Stimulated activated CD4-positive, alpha-beta T cell treated with anti-CD3 and anti-CD28 coated beads, Interleukin-15, amount 100 ng/mL, for 24 hours (primary cell): ENCODE results near the gene GREB1.

Source experiments
- DNase-seq: peaks from one replicate; pipeline ENCODE4 v3.0.0-alpha.2; 2020

Gene GREB1

DNA sequence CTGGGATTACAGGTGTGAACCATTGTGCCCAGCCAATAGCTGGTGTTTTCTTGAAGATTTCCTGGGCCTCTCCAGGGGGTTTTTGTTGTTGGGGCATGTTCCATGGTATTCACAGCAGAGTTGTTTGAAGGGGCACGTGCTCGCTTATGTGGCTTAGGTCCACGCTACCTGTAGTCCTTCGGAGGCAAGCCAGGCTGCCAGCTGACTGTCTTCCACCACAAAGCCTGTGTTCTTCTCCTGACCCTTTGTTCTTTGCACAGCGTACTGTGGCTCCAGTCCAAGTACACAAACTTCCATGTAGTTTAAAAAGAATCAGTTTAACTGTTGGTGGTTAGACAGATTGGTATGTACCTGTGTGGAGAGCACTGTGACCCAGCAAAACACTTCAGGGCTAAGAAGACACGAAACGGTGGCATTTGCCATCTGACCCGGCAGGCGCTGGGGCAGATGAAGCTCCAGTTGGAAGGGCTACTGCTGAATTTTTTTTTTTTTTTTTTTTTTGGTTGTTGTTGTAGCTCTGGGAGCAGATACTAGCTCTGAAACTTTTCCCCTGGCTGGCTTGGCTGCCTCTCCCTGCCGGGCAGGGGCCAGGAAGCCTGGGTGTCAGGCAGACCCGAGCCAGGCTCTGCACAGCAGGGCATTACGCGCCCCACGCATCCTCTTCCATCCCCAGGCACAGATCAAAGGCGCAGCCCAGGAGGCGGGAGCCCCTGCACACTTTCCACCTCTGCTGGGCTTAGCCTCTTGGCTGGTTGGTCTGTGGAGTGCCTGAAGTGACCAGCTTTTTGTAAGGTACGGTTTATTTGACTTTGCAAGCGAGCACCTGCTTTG is 5.7 kb downstream of the GREB1 start:
- DNase-seq, result no peak

DNA sequence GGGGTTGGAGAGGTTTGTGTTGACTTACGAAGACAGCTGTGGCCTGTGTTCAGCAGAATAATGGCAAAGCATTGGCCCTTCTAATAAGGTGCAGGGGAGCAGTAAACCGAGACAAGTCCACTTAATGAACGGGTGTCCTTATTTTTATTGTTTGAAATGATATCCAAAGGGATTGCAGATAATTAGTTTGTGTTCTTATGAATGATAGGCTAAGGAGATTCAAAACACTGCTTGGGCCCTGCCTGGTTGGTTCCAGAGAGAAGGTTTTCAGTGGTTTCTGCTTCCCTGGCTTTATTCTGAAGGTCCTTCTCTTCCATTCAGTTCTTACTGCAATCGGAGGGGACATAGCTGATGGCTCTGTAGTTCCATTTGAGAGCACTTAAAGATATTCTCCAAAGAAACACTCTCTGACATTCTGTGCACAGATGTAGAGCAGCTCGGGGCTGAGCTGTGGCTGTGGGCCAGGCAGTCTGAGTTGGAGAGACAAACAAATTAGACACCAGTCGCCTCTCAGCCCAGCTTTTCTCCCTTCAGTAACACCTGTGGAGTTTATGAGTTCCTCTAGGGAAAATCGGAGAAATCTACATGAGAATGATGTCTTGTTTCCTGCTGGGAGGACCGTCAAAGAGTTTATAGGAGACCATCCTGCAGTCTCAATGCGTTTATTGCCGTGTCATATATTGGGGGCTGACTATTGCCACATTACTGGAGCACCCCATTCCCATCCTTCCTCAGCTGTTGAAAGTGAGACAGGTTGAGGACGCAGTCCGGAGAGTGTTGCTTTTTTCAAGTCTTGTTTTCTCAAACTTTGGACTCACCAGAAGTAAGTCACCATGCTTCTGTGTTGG is 6.5 kb downstream of the GREB1 start:
- DNase-seq, result no peak

- no peak for DNase-seq
Measured at GRCh38 chr2:11540996-11541692, 7.3 kb downstream of the GREB1 start.

GRCh38 chr2:11541693-11542274 is 7.9 kb downstream of the GREB1 start:
- no peak for DNase-seq

DNA sequence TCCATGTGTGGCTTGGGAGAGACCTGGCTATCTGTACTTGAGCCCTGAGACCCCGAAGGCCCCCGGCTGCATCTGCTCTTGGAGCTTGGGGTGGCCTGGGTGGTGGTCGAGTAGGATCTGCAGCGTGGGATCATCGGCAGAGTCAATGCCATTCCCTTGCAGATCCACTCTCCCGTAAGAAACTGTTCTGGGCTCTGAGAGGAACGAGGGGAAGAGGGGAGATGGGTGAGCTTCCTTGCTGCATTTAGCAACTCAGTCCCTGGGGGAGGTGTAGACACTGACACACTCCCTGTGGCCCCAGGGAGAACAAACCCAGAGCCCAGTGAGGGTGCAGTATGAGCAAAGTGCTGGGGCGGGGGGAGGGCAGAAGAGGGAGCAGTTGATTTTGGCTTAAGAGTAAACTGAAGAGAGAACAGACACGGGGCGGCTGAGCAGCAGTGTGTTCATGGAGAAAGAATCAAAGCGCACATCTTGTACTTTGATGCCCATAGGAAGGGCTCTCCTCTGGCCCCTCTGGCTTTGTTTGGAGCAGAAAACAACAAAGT is 8.5 kb downstream of the GREB1 start:
- DNase-seq, result no peak

DNA sequence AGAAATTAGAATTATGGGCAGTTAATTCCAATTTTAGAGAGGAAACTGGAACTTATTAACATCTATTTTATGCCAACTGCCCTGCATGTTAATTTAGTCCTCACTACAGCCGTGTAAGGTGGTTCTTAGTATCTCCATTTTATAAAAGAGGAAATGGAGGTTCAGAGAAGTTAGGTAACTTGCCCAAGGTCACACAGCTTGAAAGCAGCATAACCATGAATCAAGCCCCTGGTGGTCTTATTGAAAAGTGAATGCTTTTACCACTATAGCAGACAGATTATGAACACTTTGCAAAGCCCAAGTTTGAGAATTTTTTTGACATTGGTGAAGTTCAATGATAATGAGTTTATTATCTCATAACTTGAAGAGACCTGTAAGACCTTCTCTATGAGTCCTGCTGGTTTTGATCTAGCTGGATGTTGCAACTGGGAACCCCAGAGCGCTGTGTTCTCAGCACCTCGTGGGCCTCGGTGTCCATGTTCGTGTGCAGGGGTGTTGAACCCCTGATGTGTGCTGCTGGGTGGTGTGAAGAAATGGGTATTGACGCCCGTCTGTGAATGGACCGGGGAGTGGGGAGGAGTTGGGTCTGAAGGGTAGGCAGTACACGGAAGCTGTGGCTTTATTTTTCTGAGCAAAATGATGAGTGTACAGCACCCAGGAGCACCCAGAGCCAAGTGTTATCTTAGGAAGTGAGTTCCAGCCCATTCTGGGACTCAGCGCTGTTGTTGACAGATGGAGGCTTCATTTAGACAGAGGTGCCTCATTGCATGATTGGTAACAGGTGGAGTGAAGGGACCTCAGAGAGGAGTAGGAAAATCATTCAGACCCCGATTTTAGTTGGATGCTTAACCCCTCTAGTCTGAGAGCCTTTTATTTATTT is 9.7 kb downstream of the GREB1 start:
- DNase-seq, result no peak

GRCh38 chr2:11546072-11546471 is 12.2 kb downstream of the GREB1 start:
- DNase-seq, result no peak

DNA sequence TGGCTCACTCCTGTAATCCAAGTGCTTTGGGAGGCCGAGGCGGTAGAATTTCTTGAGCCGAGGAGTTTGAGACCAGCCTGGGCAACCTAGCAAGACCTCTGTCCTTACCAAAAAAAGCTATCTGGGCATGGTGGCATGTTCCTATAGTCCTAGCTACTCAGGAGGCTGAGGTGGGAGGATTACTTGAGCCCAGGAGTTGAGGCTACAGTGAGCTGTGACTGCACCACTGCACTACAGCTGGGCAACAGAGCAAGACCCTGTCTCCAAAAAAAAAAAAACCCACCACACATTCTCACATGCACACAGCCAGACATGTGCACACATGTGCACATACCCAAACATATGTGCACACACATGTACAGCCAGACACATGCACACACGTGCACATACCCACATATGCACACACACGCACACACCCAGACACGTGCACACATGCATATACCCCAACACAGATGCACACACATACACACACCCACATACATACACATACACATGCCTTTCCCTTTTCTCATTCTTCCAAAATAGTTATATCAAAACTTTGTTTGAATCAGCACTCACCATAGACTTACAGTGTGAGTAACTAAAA is 14.2 kb downstream of the GREB1 start:
- no peak for DNase-seq

- DNase-seq, result no peak
Measured at GRCh38 chr2:11550302-11550701, 16.5 kb downstream of the GREB1 start.

- no peak for DNase-seq
Measured at GRCh38 chr2:11550901-11551568, 17.2 kb downstream of the GREB1 start.

- no peak for DNase-seq
Measured at GRCh38 chr2:11551569-11552259, 17.9 kb downstream of the GREB1 start.

DNA sequence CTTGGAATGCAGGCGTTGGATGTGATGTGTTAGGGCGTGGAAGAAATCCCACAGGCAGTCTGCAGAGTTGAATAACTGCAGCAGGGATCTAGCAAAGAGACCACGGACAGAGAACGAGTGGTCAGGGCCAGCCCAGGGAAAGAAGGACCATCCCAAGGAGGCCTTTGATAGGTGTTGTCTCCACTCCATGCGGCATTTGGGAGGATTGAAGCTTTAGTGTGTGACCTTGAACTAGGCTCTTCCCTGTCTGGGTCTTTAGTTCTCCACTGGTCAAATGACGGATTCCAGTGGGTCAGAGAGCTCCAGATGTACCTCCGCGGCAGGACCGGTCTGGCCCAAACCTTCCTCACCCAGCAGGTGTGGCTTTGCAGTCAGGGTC is 18.4 kb downstream of the GREB1 start:
- DNase-seq, result no peak

- DNase-seq, result no peak
Measured at GRCh38 chr2:11553661-11554398, 20.0 kb downstream of the GREB1 start.

GRCh38 chr2:11554399-11554716 is 20.5 kb downstream of the GREB1 start:
- no peak for DNase-seq

DNA sequence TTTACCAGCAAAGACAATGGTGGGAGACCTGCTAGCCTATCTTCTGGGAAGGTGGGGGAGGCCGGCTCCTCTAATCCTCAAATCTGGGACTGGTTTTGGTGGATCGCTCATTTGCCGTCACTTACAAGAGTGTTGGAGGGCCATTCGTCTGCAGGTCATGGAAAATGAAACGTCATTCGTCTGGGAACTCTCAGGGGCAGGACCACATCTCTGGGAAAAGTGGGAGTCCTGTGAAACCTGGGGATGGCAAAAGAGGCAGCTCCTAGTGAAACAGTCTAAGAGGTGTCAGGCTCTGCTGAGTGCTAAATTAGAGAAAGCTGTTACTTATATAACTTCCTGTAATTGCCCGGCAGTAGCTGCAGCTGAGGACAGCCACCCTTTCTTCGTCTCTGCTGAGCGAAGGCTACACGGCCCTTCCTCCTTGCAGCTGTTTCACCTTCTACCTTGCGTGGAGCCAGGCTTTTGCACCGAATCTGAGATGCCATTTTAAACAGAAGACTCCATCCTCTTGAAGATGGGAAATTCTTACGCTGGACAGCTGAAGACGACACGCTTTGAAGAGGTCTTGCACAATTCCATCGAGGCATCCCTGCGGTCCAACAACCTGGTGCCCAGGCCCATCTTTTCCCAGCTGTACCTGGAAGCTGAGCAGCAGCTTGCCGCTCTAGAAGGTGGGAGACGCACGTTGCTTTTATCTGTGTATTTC is 22.4 kb downstream of the GREB1 start:
- no peak for DNase-seq

DNA sequence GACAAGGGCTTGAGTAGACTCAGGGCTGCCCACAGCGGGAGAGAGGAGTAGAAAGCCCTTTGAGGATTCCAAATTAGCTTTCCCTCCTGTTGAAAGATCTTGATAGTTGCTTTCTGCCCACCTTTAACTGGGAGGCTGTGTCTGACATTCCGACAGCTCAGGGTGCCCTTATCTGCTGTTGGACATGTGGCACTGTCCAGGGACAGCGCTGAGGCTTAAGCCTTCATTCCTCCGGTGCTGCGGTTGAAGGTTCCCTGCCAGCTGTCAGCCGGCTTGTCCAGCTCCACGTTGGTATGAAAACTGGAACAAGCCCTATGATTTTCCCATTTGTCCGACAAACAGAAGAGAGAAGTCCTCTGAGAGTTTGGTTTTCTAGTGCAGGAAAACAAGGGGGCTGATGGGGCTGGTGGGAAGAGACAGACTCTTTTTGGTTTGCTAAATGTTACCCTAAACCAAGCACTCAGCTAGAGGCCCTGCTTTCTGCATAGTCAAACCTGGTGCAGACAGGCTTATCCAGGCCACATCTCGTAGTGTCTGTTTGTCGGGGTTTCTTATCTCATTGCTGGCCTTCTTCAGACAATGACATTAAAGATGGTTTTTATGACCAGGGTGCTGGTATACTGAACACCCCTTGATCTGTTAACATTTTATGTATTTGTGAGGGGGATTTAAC is 24.5 kb downstream of the GREB1 start:
- DNase-seq, result no peak

DNA sequence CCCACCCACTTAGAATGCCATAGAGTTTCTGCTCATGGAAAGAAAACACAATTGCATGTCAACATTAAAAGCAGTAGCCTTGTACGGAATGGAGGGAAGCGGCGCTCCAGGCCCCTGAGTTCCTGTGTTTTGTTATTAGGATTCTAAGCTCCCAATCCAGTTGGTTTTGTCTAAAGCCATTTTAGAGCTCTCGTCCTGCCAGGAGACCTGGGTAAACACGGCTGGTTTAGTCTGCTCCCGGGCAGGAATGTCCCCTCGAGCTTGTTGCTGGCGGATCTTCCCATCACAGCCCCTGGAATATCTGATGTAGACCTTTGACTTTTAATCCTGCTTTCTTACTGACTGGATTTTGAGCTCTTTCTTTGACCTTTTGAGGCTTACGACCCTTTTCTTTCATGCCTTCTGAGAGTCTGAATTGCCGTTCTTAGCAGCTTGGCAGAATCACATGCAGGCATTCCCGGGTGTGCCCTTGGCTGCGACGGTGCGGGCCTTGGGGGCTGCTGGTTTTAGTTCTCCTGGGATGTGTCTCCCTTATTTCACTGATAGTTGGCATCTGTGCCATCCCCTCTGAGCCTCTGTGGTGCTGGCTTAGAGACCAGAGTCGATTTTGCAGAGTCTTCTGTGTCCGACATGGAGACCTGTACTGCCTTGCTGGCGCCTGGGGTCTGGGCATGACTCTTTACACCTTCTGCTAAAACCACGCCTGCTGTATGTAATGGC is 25.4 kb downstream of the GREB1 start:
- no peak for DNase-seq

GRCh38 chr2:11559786-11560155 is 25.9 kb downstream of the GREB1 start:
- DNase-seq, result no peak
